Kidney (tissue), 14 donors: ENCODE data around the gene EZR. TPM values are rescaled to one million over a fixed set of nuclear protein-coding genes. Genes with fewer than 3 reads are reported as not detected.
A peak's percentile ranks its signal among the peaks of the same experiment; 100 is the strongest.

Experiments used
- DNase-seq, 5 donors: peaks; one replicate each; pipeline ENCODE4 v3.0.0-alpha.2; 2013 to 2020
- FAIRE-seq: peaks from 2 replicates; lab custom pipeline; 2012; peaks lifted over from hg19 to GRCh38; lab: Jason Lieb, UNC
- H3K27ac ChIP-seq, 2 donors: one replicate each; pipeline ENCODE4 v1.7.0; 2013; ENCODE audit warnings: low read depth in 2 of 2, low read length in 2 of 2, inconsistent platforms in 1 of 2
- H3K27me3 ChIP-seq: one replicate; pipeline ENCODE4 v1.7.1; 2013; ENCODE audit warnings: low read length, inconsistent platforms; ENCODE audit not compliant: control insufficient read depth, insufficient read depth
- H3K36me3 ChIP-seq, 3 donors: one replicate each; pipeline versions ENCODE4 v1.7.0 to v1.7.1; 2013; ENCODE audit warnings: low read length in 3 of 3, control low read depth in 1 of 3, inconsistent platforms in 1 of 3; ENCODE audit not compliant: insufficient read depth in 3 of 3, control insufficient read depth in 2 of 3
- H3K4me1 ChIP-seq, 3 donors: one replicate each; pipeline versions ENCODE4 v1.7.0 to v1.7.1; 2013; ENCODE audit warnings: low read length in 3 of 3, inconsistent platforms in 1 of 3, low read depth in 1 of 3; ENCODE audit not compliant: control insufficient read depth in 2 of 3, insufficient read depth in 2 of 3
- H3K4me3 ChIP-seq, 3 donors: one replicate each; pipeline versions ENCODE4 v1.7.0 to v1.8.1; 2013; ENCODE audit warnings: low read length in 3 of 3, control low read depth in 1 of 3, inconsistent platforms in 1 of 3
- H3K9ac ChIP-seq, 3 donors: one replicate each; pipeline versions ENCODE4 v1.7.0 to v1.7.1; 2013; ENCODE audit warnings: low read length in 3 of 3, control low read depth in 1 of 3, inconsistent platforms in 1 of 3
- H3K9me3 ChIP-seq, 3 donors: one replicate each; pipeline versions ENCODE4 v1.7.0 to v1.7.1; 2013; ENCODE audit warnings: low read length in 3 of 3, control low read depth in 1 of 3, inconsistent platforms in 1 of 3; ENCODE audit not compliant: control insufficient read depth in 2 of 3, insufficient read depth in 1 of 3
- intact Hi-C: fragments of 100-400 bp; cut with DNase I; formaldehyde crosslinking; loops from one replicate; pipeline ENCODE4 v1.11.1; 2022
- polyA plus RNA-seq: library from polyadenylated mRNA; stranded (reverse); fragments of 350-450 nt; fragmentation: Illumina TruSeq; extraction: RNeasy Lipid Tissue Mini Kit (QIAGEN cat#74804); gene quantifications from one replicate; pipeline ENCODE4 v1.2.3, GENCODE V29; 2014; ENCODE audit warnings: low read depth, low replicate concordance; ENCODE audit not compliant: insufficient read depth
- total RNA-seq: library from RNA; stranded (reverse); fragmentation: NEBNext Ultra II Directional; extraction: Animal tissue kit (Norgen Biotek cat#: 25700); gene quantifications from one replicate; pipeline ENCODE4 v1.2.1, GENCODE V29; 2021
- TF ChIP-seq, protein P1 (sequence below): IDR thresholded peaks from 3 replicates; pipeline ENCODE4 v1.5.1; 2012; ENCODE audit warnings: mild to moderate bottlenecking, moderate library complexity, borderline replicate concordance; ENCODE audit not compliant: insufficient read depth; ENCODE audit errors: extremely low read depth
- donor health status: control.
- donor health status: control.
- donor health status: control.
- donor health status: control.
- donor health status: control.
- donor health status: DM: yes; HTN: yes; CAD: no.
- donor health status: Normal renal cell carcinoma (clear cell type).

Gene EZR
- total and polyA plus RNA-seq, 2 donors from 2014 or later = 154 to 636 TPM

- TF ChIP-seq, protein P1, sequence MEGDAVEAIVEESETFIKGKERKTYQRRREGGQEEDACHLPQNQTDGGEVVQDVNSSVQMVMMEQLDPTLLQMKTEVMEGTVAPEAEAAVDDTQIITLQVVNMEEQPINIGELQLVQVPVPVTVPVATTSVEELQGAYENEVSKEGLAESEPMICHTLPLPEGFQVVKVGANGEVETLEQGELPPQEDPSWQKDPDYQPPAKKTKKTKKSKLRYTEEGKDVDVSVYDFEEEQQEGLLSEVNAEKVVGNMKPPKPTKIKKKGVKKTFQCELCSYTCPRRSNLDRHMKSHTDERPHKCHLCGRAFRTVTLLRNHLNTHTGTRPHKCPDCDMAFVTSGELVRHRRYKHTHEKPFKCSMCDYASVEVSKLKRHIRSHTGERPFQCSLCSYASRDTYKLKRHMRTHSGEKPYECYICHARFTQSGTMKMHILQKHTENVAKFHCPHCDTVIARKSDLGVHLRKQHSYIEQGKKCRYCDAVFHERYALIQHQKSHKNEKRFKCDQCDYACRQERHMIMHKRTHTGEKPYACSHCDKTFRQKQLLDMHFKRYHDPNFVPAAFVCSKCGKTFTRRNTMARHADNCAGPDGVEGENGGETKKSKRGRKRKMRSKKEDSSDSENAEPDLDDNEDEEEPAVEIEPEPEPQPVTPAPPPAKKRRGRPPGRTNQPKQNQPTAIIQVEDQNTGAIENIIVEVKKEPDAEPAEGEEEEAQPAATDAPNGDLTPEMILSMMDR = no peak
- DNase-seq (peak in 3 of 5 donors; percentile 33 to 66 (median 61)), FAIRE-seq (peak; percentile 15)
- H3K4me3 ChIP-seq = no peak overlapping the region
- no peaks in the 10 kb centered on the region for H3K27me3 ChIP-seq
- no peaks in the 10 kb centered on the region for H3K9me3 ChIP-seq
- intact Hi-C loops = no loop called here
- H3K27ac ChIP-seq = peak overlapping the region; percentile 60 to 91
- no peak overlapping the region for H3K9ac ChIP-seq
- H3K4me1 ChIP-seq = peaks cover 0 to 10% (median 4%) of the 10 kb centered on the region in 3 donors
- H3K36me3 ChIP-seq = no peaks in the 10 kb centered on the region
Observed at GRCh38 chr6:158867381-158868121, 48.4 kb upstream of the EZR start.

DNA sequence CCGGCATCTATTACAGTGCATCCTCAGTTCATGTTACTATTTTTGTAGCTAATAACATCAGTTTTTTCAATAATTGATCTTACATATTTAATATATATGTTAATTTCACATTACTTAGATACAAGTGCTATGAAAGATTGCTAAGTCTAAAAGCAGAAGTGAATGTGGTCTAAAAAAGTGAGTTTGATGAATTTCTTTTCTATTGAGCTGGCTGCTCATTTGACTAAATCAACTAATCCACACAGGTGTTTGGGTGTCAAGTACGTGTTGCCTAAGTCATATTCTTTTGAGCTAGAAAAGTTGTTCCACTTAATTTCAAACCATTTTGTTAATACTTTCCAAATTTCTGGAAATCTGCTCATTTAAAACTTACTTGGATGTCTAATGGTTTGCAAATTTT, 46.6 kb upstream of the EZR start:
- intact Hi-C loops = no loop called here
- no peak for FAIRE-seq
- H3K36me3 ChIP-seq = no peaks in the 10 kb centered on the region
- H3K9me3 ChIP-seq = no peaks in the 10 kb centered on the region
- no peak overlapping the region for H3K9ac ChIP-seq
- no peaks in the 10 kb centered on the region for H3K27me3 ChIP-seq
- TF ChIP-seq, protein P1 = no peak
- DNase-seq = no peak
- peaks cover 0 to 10% (median 4%) of the 10 kb centered on the region in 3 donors for H3K4me1 ChIP-seq
- no peak overlapping the region for H3K27ac ChIP-seq
- H3K4me3 ChIP-seq = no peak overlapping the region

GRCh38 chr6:158863646-158864045, 44.5 kb upstream of the EZR start:
- H3K9ac ChIP-seq = no peak overlapping the region
- H3K36me3 ChIP-seq = no peaks in the 10 kb centered on the region
- H3K27me3 ChIP-seq = no peaks in the 10 kb centered on the region
- H3K9me3 ChIP-seq = no peaks in the 10 kb centered on the region
- peaks cover 0 to 8% (median 0%) of the 10 kb centered on the region in 3 donors for H3K4me1 ChIP-seq
- no peak overlapping the region for H3K27ac ChIP-seq
- intact Hi-C loops = no loop called here
- H3K4me3 ChIP-seq = no peak overlapping the region
- TF ChIP-seq, protein P1 = no peak
- DNase-seq (no peak), FAIRE-seq (no peak)
